H54 (cell line): Measurements from ENCODE around the gene DAP.

Experiments used
- DNase-seq: peaks from one replicate; pipeline ENCODE4 v3.0.0; 2011; ENCODE audit warnings: low spot score, mixed read lengths; ENCODE audit not compliant: insufficient read length
- FAIRE-seq: peaks from 3 replicates; lab custom pipeline; 2011; peaks lifted over from hg19 to GRCh38; lab: Jason Lieb, UNC
- POLR2A ChIP-seq: IDR thresholded peaks from 2 replicates; pipeline ENCODE4 v1.6.1; 2011; ENCODE audit warnings: low read depth, mild to moderate bottlenecking, low read length

Gene DAP

DNA sequence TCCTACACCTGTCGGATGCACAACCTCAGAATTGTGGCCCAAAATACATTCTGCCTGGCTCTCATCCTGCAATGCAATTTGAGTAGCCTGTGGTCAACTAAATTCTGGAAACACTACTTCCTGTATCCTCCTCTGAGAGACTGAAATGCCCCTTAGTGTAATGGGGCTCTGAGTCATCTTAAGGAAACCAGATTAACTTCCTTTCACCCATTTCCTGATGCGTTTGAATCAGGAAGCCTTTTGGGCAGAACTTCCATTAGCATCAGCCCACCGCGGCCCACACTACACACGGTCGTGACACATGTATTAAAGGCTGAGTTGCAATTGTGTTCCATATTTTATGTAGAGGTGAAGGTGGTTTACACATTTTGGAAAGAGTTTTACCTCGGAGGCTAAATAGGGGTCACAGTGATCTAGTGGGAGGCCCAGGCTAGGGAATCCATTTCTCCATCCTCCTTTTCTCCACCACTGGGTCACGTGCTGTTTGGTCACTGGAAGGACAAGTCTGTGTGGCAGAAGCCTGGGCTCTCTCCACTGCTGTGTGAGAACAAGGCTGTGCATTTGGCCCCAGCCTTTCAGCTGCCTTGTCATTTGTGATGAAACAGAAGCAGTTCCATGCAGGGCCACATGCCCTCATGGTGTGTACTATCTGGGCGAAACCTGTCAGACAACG lies 55.9 kb downstream of the DAP start:
- DNase-seq: peak; percentile 68
- FAIRE-seq: peak; percentile 58
- TF ChIP-seq POLR2A: no peak

DNA sequence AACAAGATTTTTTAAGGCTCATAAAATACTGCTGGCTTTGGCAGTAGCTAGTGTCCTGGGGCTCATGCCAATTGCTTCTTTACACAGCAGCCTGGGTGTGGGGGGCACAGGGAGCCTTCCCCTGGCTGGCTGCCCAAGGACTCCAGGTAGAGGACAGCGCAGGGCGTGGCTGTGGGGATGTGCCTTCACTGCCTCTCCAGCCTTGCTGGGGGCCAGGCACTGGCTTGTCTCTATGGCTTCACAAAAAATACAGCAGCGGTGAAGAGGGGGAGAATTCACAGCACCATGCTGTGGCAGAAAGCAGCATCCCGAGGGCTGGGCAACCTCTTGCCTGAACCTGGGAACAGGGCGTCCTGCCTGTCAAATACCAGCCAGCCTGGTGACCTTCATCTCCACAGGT lies 57.4 kb downstream of the DAP start:
- no peak for TF ChIP-seq POLR2A
- no peak for FAIRE-seq
- DNase-seq: no peak

DNA sequence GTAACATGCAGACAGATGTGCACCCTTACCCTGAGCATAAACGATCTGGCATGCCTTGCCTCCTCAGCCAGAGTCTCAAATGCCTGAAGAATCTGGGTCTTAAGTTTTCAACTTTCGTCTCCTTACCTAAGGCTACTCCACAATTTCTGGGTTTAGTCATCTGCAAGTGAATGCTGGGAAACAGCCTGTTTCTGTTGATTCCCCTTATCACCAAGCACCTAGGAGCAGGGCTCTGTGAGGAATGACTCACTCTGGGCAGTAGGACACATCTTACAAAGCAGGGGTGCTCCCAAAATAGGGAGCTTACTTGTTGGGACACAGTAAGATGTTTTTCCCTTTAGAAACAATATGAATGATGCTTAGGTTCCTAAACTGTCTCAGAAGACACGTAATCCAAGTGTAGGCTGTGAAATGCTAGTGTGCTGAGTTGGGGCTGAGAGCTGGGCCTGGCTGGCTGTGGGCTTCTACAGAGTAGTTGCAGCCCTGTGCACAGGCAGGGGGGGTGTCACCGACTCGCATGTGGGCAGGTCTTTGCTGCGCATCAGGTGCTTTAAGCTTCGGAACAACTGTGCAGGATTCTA lies 58.0 kb downstream of the DAP start:
- FAIRE-seq (no peak), DNase-seq (no peak)

DNA sequence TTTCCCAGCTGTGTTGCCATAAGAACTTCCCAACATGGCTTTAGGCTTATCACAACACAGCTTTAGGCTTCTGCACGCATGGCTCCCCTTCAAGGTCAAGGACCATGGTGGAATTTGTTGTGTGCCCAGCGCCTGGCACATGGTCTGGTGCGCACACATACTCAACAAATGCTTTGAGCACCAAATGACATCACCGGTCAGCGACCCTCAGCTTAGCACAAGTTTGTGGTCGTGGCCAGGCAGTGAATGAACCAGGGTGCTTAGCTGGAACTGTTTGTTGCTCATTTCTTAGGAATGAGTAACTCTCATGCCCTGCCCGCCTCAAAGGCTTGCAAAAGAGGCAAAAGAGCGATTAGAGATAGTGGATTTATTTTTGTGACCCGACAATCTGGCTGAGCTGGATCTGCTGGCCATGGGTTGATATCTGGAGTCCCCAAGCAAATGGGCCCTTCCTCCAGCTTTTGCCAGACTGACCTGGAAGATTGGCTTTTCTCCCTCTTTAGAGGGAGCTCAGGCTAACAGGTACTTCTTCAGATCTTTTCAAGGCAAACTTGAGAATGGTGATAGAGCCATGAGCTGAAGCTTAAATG lies 58.9 kb downstream of the DAP start:
- no peak for TF ChIP-seq POLR2A
- FAIRE-seq: peak; percentile 86
- DNase-seq: peak; percentile 75

More for the DNA sequence above, 58.0 kb downstream of the DAP start:
- TF ChIP-seq POLR2A: no peak

DNA sequence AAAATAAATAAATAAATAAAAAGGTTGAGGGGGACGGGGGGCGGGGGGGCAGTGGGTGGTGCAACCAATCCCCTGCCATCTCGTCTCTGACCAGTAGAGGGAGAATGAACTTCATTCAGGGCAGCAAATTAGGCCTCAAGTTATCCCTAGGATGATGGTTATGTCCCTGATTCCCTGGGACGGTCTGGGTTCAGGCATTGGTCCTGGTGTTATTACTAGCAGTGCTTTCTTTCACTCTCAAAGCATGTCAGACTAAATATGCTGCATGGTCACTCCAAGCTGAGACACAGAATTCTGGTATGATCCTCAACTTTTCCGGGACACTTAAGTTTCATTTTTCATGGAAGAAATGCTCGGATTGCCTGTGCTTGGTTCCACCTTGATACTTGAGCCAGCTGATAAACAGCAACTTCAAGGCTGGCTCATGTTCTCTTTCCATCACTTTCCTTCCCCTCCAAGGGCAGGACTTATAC lies 59.4 kb downstream of the DAP start:
- TF ChIP-seq POLR2A: no peak
- no peak for DNase-seq
- no peak for FAIRE-seq

DNA sequence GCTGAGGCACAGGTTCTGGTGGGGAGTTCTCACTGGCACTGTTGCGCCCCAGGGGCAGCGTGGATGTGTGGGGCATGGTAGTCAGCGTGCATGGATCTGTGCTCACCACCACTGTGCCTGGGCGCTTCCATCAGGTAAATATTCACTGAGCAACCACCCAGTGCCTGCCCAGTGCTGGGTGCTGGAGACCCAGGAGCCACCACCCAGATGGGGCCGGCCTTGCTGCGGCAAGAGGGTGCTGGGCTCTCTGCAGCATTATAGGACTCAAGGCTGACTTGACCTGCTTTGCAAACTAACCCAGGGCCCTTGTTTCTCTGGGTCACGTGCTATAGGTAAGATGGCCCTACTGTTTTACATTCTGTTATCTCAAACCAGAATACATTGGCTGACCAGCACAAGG lies 60.5 kb downstream of the DAP start:
- no peak for FAIRE-seq
- TF ChIP-seq POLR2A: no peak
- no peak for DNase-seq

DNA sequence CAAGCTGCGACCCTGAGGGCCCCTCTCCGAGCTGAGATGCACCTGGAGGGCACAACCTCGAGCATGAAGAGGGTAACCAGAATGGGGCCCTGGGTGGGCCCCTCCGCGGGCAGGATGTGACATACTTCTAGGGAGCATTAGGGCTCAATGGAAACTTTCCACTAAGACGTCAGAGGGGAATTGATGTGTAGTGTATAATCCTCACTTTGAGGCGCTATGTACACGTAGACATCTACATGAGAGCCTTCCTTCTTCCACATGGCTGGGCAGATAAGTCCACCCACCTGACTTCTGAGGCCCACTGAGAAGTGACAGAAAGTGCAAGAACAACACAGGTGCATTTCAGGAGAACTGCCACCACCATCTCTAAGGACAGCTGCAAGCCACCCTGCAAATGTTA lies 61.0 kb downstream of the DAP start:
- no peak for DNase-seq
- TF ChIP-seq POLR2A: no peak
- FAIRE-seq: no peak

DNA sequence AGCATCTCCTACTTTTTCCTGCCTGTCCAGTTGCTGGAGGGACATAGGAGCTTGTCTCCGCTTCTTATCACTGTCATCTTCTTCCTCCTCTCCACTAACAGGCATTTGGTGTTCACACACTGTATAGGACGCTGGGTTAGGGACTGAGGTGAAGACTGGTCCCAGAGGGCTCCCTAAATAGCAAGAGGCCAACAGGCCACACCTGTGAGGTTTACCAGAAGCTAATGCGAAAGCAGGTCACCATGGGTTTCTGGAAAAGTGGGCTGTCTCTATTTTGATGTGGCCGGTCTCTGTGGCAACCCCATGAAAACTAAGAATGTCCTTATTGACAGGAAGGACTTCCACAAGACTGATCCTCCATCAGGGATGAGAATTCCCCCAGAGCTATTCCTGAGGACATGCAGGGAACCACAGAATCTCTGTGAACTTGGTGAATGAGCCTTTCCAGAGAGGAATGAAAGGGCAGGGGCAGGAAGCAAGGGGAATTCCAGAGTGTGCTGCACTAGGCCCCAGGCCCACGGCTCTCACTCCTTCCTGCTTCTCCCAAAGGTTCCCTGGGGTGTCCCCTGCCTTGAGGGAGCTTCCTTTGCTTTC lies 61.7 kb downstream of the DAP start:
- DNase-seq (no peak), FAIRE-seq (no peak)
- no peak for TF ChIP-seq POLR2A

DNA sequence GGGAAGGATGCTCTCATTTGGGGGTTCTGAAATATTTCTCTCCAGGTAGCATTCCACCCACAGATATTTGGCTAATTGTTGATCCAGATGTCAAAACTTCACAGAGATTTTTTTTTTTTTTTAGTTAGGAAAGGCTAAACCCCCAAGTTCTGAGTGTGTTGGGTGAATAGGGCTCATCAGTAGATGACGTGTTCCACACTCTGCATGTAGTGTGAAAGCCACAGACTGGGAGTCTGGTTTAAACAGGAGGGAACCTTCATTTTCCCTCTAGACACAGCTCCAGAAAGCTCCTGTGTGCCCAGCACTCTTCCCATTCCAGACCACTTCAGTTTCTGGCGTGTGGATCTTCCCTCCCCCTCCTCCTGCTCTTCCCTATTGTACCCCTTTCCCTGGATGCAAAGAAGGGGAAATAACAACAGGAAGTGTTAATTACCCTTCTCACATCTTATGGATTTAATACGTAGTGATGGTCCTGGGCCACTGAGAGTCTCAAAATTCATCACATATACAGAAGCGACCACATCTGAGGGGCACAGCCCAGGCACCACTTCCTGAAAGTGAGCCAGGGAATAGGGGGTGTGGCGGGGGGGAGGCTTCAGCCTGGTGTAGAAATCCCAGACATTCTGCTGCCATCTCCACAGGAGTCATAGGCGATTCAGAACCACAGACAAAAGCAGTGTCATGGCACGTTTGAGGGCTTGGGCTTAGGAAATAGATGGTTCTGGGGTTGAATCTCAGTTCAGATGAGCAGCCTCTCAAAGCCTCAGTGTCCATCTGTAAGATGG lies 65.1 kb downstream of the DAP start:
- no peak for TF ChIP-seq POLR2A
- DNase-seq (no peak), FAIRE-seq (no peak)

DNA sequence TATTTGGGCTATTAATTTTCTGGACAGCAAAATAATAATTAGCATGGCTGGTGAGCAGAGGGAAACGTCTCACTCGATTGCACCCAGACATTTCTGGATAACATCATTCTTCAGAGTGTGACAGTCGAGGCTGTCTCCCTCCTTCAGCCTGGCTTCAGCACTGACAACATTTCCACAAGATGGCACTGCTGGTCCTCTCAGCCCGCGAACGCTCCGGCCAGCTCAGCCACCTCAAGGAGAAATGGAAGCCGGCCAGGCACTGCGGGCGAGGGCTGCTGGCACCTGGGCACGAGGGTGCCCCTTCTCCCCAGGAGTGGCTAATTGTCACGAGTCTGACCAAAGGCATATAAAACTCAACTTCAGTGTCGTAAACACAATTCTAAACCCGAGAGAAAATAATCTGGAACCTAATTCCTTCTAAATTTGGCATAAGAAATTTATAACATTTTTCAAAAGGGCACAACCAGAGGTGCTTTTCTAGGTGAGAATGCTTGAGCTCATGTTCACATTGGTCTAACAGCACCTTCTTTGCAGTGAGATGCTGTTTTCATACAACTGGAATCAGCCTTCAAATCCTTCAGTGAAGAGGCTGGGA lies 65.9 kb downstream of the DAP start:
- FAIRE-seq (peak; percentile 67), DNase-seq (peak; percentile 73)
- no peak for TF ChIP-seq POLR2A

DNA sequence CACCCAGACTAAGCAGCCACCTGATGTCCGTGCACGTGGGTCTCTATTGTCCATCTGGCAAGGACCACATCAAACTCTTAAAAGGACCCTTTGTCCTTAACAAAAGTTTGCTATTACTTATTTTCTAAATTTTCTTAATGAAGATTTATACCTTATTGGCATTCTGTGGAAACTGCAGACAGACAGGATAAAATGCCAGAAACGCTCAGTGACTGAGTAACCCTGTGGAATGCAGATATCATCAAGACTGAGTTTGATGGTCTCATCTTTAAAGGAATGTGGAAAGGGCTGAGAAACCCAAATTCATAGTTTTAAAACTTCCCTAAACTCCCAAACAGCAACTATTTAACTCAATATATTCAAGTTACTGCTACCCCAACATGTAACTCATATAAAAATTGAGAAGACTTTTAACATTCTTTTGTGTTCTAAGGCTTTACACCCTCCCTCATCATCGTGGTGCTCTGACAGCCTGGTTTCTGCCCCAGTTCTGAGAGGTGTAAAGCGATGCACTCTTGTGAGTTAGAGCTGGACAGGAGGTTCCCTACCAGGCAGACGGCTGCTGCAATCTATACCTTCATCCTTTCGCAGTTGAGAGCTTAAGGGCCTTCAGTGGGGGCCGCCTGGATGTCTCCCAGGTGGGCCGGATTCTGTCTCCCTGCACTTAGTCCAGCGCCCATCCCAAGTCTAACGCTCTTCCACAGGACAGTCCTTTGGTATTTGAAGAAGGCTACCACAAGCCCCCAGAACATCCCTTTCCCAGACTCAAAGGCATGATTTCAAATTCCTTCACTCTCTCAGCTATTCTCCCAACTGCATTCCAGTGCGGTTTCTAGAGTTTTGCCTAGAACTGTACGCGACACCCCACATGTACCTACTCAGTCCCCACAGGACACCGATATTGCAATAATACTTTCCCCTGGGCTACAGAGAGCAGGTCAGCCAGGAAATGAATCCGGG lies 68.9 kb downstream of the DAP start:
- FAIRE-seq (no peak), DNase-seq (no peak)
- TF ChIP-seq POLR2A: no peak

DNA sequence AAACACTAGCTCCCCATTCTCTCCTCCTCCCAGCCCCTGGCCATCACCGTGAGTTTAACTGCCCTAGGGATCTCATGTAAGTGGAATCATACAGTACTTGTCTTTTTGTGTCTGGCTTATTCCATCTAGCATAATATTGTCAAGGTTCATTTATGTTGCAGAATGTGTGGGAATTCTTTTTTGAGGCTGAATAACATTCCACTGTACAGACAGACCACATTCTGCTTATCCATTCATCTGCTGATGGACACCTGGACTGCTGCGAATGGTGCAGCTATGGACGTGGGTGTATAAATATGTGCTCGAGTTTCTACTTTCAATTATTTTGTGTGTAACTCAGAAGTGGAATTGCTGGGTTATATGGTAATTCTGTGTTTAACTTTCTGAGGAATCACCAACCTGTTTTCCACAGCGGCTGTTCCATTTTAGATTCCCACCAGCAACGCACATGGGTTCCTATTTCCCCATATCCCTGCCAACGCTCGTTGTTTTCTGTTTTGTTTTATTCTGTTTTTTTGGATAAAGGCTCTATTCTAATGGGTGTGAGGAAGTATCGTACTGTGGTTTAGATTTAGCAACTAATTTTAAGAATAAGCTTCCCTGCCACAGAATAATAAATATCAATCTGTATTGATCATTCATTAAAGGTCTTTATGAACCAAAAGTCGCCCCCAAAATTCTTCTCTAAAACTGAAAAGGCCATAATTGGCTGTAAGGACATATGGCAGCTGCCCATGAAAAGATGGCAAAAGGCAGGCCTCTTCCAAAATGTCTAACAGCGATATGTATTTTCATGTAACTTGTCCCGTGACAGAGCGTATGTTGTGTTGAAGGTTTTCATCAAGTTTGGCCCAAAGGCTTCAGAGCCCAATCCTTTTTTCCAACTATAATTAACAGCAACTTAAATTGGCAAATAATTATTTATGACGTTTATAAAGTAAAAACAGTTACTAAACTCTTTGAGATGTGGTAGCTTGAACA lies 70.3 kb downstream of the DAP start:
- DNase-seq (no peak), FAIRE-seq (no peak)
- no peak for TF ChIP-seq POLR2A
